Right hindlimb (tissue), 1 donor: ENCODE data around the gene PCBD1.
"Not testable (repeated sequence)": the region's sequence is repeated elsewhere in the genome, so short reads cannot be mapped to it uniquely, and the experiment has no call there.

ENCODE experiments used
- DNase-seq: peaks from one replicate; pipeline ENCODE4 v3.0.0-alpha.2; 2018

Gene PCBD1

GRCh38 chr10:70887804-70888800, at the start of gene PCBD1:
PCBD1 (minus strand) TSS chr10:70888565; CDS start chr10:70888533, 32 bp downstream.
- peak; percentile 88 for DNase-seq

DNA sequence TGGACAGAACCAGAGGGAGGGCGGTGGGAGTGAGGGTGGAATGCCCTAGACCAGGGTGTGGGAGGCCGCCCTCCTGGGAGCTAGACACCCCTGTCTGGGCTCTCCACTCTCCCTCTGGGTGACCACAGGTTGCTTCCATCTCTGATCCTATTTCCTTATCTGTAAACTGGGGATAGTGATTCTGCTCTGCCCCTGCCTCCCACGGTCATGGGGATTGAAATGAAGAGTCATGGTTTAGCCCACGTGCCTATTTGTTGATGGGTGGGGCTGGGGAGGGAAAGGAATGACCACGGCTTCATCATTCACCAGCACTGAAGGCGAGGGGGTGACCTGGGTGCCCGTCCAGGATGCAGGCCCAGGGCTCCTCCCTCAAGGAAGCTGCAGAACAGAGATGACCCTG, 49.3 kb upstream of the PCBD1 start:
- no peak for DNase-seq

- DNase-seq, result no peak
Measured at GRCh38 chr10:70936111-70936510, 47.7 kb upstream of the PCBD1 start.

DNA sequence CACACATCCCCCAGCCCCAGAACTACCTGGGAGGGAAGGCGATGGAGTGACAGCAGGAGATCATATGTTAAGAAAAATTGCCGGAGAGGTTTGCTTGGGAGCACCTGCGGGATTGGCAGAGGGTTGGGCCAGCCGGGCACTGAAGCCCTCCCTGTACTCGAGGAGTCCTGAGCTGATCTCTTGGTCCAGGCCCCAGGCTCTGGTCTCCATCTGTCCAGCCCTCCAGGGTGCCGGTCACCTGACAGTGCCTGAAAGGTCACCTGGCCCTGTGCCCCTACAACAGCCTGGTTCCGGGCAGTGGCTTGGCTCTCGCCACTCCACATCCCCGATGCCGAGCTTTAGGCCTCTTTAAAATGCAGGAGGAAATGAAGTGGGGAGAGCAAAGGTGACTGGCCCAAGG, 47.3 kb upstream of the PCBD1 start:
- DNase-seq, result no peak

- DNase-seq, result no peak
Measured at GRCh38 chr10:70935125-70935625, 46.8 kb upstream of the PCBD1 start.

DNA sequence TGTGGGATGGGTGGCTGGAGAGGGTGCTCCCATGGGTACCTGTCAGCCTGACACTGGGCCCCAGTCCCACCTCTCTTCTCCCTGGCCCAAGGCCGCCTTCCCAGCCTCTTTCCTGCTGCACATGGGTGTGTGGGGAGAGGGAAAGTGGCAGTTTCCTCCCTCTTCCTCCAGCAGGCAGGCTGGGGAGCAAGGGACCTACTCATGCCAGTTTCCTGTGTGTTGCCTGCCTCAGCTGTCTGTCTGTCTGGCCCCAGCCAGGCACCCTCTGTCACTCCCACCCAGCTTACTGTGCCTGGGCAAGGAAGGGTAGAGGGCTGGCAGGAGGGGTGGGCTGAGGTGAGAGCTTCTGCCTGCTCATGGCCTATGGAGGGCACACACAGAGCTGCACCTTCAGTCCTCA, 46.3 kb upstream of the PCBD1 start:
- no peak for DNase-seq

DNA sequence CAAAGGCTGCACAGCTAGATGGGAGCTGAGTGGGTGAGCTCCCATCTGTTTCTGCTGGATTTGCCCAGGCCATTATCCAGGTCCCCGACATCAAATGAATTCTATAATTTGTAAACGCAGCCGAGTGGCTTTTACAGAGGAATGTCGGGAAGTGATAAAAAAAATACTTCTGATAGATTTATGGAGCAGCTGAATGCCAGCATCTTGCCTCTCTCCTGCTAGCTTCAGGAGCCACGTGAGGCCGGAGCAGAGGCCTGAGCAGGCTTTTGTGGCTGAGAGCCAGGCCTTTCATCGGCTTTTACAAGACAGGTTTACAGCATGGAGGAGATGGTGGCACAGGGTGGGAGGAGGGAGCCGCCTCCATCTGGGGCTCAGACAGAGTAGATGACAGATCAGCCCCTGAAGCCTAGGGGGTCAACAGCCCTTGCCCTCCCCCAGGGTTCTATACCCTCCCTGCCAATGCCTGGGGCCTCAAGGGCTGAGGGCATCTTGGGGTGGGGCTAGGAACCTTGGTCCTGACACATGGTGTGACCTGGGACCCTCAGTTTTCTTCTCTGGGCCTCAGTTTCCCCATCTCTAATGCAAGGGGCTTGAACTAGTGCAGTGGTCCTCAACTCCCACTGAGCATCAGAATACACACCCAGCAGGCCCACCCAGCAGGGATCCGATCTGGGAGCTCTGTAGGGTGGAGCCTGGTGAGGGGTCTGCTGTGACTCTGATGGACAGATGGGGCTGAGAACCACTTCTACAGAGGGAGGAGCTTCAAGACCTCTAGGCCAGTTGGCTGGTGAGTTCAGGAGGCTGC, 44.2 kb upstream of the PCBD1 start:
- no peak for DNase-seq

DNA sequence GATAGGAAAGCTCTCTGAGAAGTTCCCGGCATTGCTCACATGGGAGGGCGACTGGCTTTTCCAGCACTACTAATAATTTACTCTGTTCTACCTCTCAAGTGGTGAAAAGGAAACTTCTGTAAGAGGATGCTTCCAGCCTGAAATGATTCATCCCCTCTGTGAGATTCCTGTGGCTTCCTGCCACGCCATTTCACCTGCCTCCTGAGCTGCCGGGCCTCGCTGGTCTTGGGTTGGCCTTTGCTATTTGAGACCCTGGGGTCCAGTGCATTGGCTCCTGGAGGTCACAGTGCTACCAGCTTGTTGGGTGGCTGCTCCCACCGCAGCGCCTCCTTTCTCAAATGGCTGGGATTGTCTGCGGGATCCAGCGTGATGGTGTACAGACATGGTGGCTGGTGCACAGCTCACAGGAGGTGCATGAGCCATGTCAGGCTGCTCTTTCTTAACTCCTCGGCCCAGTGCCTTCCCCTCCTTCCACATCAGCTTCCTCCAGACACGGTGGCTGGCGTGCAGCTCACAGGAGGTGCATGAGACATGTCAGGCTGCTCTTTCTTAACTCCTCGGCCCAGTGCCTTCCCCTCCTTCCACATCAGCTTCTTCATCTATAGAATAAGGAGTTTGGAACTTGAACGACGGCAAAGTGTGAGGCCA, 42.9 kb upstream of the PCBD1 start:
- no peak for DNase-seq

DNA sequence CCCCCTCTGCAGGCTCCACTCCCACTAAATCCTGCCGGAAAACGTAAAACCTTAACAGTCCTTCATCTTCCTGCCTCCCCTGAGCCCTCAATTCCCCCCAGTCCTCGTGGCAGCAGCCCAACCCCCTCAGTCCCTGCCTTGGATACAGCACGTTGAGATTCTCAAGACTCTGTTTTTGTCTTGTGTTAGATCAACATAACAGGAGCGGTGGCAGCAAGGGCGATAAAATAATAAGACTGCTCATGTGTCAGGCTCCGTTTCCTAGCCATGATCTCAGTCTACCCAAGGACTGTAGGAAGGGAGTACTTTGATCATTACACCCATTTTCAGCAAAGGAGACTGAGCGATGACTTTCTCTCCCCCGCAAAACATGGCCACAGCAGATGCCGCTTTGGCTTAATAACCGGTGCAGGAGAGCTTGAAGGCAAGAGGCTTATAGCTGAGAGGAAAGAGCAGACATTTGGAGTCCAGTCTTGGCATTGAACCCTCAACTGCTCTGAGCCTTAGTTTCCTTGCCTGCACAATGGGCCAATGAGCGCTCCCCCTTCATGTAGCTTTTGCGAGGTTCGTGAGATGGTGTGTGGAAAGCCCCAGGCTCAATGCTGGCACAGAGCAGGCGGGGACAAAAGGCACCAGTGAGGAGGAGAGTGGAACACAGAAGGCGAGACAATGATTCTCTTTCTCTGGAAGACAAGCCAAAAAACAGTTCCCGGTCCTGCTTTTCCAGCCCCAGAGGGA, 42.1 kb upstream of the PCBD1 start:
- DNase-seq, result no peak

GRCh38 chr10:70928140-70928539, 39.8 kb upstream of the PCBD1 start:
- DNase-seq, result no peak

DNA sequence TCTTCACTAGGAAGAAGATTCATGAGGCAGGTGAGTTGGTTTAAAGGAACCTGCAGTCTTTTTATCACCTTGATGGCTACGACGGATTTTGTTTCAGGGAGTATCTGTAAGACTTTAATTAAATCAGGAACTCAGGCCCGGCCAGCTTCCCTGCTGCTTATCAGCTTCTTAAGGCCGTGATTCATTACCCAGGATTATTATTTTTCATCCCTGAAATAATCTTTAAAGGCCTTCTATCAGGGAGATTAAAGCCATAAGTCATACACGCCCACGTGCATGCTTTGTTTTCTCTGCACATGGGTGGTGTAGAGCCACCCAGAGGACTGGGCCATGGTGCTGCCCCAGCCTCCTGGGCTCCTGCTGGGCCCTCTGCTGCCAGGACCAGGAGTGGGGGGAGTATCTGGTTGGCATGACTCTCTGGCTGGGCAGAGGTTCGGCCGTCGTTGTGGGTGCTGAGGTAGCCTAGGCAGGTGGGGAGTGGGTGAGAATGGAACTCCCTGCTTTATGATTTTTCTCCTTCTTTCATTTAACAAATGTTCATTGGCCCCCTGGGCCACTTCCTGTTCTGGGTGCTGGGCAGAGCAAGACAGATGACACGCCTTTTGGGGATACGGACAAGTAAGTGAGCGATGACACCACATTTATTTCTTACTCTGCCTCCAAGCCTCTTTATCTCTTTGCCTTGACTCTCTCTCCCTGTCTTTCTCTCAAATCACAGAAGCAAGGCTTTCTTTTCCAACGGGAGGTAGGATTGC, 39.0 kb upstream of the PCBD1 start:
- DNase-seq, result no peak

GRCh38 chr10:70926226-70927000, 38.0 kb upstream of the PCBD1 start:
- no peak for DNase-seq

GRCh38 chr10:70925377-70926225, 37.2 kb upstream of the PCBD1 start:
- DNase-seq, result peak; percentile 51

DNA sequence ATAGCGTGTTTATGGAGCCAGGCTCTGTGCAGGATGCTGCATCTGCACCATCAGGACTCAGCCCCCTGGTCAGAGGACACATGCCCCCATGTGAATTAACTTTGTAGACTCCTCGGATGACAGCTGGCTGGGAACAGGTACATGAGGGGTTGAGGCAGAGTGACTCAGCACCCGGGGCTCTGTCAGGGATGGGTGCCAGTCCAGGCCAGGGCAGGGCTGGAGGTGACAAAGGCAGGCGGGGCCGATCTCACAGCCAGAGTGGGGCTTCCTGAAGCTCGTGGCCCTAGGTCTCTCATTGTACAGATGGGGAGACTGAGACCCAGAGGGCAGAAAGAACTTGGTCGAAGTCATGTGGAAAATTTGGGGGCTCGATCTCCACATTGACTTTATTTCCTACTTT, 35.3 kb upstream of the PCBD1 start:
- DNase-seq, result no peak

GRCh38 chr10:70921285-70921684, 32.9 kb upstream of the PCBD1 start:
- DNase-seq, result no peak

- no peak for DNase-seq
Measured at GRCh38 chr10:70920519-70920918, 32.2 kb upstream of the PCBD1 start.

- not testable (repeated sequence) for DNase-seq
Measured at GRCh38 chr10:70919906-70920305, 31.5 kb upstream of the PCBD1 start.

DNA sequence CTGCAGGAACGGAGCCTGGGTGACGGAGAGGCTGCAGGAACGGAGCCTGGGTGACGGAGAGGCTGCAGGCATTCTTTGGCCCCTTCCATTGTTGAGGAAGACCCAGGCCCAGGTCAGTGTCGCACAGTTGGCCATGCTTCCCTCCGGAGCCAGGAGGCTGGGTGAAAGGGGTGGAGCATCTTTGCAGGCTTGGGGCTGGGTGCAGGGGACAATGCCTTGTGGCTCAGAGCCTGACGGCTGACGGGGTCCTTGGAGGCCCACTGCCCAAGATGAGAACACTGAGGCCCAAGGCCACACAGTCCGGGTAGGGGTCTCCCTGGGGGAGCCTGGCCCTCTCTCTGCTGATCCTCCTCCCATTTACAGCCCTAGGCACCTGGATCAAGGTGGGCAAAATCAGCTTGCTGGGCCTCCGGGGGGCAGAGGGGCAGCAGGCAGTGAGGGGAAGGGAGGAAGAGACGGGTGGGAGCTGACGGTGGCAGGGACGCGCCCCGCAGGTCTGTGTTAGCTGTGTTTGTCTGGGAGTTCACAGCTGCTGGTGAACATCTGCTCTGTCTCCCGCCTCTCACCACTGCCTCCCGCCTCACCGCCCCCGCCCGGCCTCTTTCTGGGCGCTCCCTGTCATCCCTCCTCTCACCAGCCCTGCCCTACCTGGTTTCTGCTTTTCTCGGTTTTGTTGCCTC, 30.6 kb upstream of the PCBD1 start:
- DNase-seq, result peak; percentile 63

DNA sequence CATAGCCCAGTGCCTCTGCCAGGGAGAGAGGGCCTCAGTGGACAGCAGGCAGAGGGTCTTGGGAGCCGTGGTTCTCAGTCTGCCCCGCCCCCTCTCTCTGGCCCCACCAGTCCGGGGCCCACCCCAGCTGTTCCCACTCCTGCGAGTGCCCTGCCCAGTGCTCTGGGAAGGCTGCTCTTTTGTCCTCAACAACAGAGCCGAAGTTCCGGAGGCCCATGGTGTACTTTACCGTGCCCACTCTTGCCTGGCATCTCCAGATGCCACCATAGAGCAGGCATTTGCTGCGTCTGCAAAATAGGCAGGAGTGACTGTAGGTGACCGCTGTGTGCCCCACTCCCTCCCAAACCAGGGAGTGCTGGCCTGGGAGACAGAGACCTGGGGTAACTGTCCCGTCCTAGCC, 29.3 kb upstream of the PCBD1 start:
- no peak for DNase-seq
